CD4-positive, alpha-beta T cell treated with Interferon alpha-2 for 1 hour (primary cell): Measurements from ENCODE around the gene GJE1.
"Not testable (repeated sequence)": the region's sequence is repeated elsewhere in the genome, so short reads cannot be mapped to it uniquely, and the experiment has no call there.

Source experiments
- DNase-seq, 2 donors: peaks; one replicate each; pipeline ENCODE4 v3.0.0-alpha.2; 2020 to 2022

The GJE1 gene

DNA sequence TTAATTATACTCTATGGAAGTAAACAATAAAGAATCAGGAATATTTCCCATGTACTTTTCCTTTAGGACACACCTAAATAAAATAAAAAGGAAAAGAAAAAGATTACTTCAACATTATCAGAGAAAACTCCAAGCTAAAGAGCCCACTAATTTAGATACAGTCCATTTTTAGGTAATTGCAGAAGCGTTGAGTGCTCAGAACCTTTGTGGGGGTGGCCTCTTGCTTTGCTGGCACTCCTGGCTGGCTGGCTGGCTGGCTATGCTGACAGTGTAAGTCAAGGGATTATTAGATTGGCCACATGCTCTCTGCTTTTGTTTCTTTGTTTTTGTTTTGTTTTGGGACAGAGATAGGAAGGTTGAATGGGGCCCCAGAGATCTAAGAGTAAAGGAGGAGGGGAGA is at the start of gene GJE1:
GJE1 (plus strand) TSS at position 301 of the 400 bp plus-strand sequence. CDS start 234 bp downstream, outside the sequence.
- no peak for DNase-seq

DNA sequence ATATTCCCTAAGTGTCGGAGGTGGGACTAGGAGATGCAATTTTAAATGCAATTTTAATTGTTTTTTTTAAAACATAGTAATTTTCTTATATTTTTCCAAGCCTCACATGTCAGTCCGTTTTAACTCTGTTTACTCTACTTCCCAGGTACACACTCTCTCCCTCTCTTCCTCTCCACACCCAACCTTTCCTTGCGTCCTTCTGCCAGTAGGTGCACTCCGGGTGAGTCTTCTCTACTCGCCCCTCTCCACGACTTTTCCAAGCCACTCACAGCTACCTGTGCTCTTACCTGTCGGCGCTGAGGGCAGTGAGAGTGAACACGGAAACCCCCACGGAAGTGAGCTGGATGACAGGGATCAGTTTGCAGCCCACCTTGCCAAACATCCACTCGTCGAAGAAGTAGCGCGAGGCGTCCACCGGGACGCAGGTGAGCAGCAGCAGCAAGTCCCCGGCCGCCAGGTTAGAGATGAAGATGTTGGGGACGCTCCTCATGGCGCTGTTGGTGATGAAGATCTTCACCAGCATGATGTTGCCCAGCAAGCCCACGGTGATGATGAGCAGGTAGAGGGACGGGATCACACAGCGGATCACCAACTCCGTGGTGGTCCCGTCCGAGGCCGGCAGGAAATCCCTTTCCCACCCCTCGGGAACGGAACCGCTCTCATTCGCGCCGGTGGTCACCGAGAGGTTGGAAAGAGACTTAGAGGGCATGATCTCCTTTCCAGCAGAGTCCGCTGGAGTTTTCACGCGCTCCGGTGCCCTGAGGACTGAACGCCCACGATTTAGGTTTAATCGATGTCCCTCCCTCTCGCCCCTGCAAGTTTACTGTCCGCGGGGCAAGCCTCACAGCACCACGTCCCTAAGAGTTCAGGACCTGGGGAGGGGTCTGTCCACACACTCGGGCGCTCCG is 44.5 kb upstream of the GJE1 start:
- no peak for DNase-seq

GRCh38 chr6:142088858-142089216 is 43.9 kb upstream of the GJE1 start:
- DNase-seq, result no peak

DNA sequence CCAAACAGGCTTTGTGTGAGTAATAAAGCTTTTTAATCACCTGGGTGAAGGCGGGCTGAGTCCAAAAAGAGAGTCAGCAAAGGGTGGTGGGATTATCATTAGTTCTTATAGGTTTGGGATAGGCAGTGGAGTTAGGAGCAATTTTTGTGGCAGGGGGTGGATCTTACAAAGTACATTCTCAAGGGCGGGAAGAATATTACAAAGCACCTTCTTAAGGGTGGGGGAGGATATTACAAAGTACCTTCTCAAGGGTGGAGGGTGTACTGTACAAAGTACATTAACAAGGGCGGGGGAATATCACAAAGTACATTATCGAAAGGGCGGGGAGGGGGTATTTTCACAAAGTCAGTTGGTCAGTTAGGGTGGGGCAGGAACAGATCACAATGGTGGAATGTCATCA is 27.9 kb upstream of the GJE1 start:
- DNase-seq, result not testable (repeated sequence)

DNA sequence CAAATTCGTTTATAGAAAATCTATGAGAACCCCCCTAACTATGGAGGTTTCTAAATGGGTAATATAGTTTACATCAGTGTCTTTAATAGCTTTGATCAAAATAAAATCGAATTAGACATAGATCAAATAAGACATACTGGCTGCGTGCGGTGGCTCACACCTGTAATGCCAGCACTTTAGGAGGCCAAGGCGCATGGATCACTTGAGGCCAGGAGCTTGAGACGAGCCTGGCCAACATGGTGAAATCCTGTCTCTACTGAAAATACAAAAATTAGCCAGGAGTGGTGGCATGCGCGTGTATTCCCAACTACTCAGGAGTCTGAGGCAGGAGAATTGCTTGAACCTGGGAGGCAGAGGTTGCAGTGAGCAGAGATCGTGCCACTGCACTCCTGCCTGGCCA is 21.9 kb upstream of the GJE1 start:
- not testable (repeated sequence) for DNase-seq

GRCh38 chr6:142112451-142113061 is 20.2 kb upstream of the GJE1 start:
- DNase-seq, result peak; percentile 37 to 71

- no peak for DNase-seq
Measured at GRCh38 chr6:142117366-142117765, 15.4 kb upstream of the GJE1 start.

DNA sequence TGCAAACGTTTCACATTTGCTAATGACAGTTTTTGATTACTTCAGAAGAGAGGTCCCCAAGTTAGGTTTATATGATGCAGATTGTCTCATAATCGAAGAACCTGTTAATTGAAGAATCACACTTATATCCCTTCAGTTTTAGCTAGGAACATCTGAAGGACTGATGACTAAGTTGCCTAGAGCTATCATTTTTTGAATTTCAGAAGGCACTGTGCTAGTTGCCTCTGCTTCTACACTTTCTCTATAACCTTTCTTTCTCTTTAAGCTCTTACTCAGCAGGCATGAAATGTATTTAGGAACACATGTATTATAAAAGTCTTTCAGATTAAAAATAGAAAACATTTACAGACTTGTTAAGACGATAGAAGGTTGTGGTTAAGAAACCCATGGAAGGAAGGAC is 14.4 kb upstream of the GJE1 start:
- no peak for DNase-seq

- DNase-seq, result no peak
Measured at GRCh38 chr6:142118925-142119324, 13.8 kb upstream of the GJE1 start.

GRCh38 chr6:142121342-142121741 is 11.4 kb upstream of the GJE1 start:
- no peak for DNase-seq

GRCh38 chr6:142130814-142131213 is 1.9 kb upstream of the GJE1 start:
- no peak for DNase-seq

GRCh38 chr6:142138876-142139275 is 6.2 kb downstream of the GJE1 start:
- no peak for DNase-seq

GRCh38 chr6:142141531-142141930 is 8.8 kb downstream of the GJE1 start:
- DNase-seq, result not testable (repeated sequence)

GRCh38 chr6:142146828-142147662 is 14.3 kb downstream of the GJE1 start, which contains the start of the genes NMBR and VTA1:
TSS of gene NMBR (minus strand) at chr6:142147122. CDS start at chr6:142088658, 58,464 bp downstream.
TSS of gene VTA1 (plus strand) at chr6:142147263. CDS start at chr6:142147288, 25 bp downstream.
- DNase-seq, result peak; percentile 97

GRCh38 chr6:142152746-142153145 is 20.0 kb downstream of the GJE1 start:
- no peak for DNase-seq

GRCh38 chr6:142153196-142153595 is 20.5 kb downstream of the GJE1 start:
- DNase-seq, result no peak

DNA sequence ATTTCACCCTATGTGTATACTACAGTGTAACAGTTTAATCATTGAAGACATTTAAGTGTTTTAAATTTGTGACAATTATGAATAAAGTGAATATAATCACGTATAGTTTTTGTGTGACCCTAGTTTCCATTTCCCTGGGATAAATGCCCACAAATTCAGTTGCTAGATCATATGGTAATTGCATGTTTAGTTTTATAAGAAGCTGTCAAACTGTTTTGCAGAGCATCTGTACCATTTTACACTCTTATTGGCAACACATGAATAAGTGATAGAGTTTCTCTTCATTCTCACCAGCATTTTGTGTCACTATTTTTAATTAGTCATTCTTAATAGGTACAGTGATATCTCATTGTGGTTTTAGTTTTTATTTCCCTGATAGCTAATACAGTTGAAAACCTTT is 21.6 kb downstream of the GJE1 start:
- DNase-seq, result no peak

- no peak for DNase-seq
Measured at GRCh38 chr6:142155091-142155490, 22.4 kb downstream of the GJE1 start.

DNA sequence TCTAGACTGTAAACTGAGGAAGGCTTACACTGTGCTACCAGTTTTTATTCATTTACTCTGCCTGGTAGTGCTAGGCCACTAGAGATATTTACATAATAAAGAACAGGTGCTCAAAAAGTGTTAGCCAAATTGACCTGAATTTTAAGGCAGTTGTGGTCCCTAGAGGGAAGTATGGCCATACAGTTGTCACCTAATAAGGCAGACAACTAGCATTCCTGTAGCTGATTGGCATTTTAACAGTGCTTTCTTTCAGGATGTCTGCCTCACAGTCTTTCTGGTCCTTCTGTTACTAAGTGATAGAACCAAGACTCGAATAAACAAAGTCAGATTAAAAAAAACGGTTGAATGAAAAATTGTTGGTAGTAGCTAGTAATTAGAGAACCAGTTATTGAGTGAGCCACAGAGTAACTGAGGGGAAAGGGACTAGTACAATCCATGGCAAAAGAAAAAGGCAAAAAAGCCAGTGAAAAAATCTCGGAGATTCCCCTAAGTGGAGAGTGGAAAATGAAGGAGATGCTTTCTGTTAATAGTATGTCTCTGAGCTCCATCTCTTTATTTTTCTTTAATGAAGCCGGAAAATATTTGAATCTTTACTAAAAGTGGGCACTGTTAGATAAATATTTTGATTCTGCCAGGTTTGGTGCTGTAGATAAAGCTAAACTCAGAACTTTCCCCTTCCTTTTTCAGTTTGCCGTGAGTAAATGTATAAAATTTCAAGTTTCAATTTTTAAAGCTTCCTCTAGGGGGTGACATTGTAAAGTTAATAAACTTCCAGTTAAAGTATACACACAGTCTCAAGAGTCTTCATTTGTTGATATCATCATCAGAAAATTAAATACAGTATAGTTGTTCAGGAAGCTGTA is 23.4 kb downstream of the GJE1 start:
- peak in 1 of 2 donors; percentile 54 for DNase-seq

DNA sequence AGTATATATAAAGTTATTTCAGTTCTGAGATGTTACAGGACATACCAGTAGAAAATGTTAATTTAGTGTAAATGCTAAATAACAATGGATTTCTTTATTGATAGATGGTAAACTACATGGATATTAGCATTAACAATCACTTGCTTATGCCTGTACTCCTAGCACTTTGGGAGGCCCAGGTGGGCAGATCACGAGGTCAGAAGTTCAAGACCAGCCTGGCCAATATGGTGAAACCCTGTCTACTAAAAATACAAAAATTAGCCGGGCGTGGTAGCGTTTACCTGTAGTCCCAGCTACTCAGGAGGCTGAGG is 24.0 kb downstream of the GJE1 start:
- not testable (repeated sequence) for DNase-seq

- no peak for DNase-seq
Measured at GRCh38 chr6:142162780-142163179, 30.1 kb downstream of the GJE1 start.

- no peak for DNase-seq
Measured at GRCh38 chr6:142165227-142165626, 32.5 kb downstream of the GJE1 start.
